ENCODE measurements around the gene TRIM68.

Gene TRIM68

DNA sequence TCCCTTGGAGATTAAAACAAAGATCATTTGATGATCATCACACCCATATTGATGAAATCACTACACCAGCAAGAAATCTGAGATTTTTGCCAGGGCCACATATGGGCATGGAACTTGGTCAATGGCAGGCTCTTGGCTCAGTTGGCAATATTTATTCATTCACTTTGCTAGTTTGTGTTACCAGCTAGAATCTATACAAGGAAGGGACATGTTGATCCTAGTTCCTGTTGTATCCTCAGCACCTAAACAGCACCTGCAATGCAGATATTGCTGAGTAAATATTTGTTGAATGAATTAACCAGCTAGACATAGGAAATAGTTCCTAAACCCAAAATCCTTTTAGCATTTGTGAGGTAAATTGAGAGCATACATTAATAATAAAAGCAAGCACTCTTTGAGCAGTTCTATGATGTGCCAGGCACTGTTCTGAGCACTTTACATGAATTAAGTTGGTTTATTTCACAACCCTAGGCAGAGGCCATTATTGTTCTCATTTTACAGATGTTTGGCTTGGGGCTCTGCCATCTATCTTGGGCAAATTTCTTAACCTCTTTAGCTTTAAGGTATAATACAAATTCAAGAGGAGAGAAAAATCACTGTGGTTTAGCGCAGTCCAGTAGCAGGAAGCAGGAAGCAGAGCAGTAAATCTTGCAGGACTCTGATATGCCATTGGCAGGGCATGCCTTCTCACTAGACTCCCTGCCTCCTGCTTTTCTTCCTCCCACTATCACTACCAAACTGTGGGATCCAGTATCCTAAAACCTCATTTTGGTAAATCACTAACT, 1.6 kb downstream of the TRIM68 start:
- no peak for DNase-seq (ENCODE audit: low read depth in 2 of 2)

DNA sequence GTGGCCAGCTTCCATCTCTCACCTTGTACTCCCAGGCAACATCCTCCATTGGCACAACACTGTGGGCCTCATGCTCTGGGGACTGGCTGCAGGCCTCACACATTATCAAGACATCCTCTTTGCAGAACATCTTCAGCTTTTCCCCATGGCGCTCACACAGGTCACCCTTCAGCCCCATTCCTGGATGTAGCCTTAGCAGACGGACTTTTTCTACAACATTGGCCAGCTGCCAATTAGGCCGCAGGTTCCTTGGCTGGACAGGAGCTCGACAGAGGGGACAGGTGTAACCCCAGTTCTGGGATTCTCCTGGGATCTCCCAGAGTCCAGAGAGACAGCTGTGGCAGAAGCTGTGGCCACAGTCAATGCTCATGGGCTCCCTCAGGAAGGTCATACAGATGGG, 3.0 kb downstream of the TRIM68 start:
- no peak for DNase-seq (ENCODE audit: low read depth in 2 of 2)

DNA sequence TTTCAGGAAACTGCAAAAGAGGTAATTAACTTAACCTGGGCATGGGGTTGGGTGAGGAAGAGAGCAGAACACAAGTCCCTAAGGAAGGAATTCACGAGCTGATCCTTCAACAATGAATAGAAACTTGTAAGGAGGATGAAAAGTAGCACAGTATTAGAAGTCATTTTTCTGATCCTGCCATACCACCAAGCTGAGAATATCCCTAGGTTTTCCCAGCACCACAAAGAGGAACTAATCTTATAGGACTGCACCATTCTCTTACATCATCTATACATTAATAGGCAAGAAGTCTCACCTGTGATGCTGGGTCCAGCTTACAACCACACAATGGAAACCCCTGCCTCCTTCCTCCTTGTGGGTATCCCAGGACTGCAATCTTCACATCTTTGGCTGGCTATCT, 14.3 kb downstream of the TRIM68 start, which contains the start of gene OR52I1:
Gene OR52I1 (plus strand): TSS at position 301 of the 400 bp plus-strand sequence. CDS start 0 bp downstream, at position 301.
- no peak for DNase-seq (ENCODE audit: low read depth in 2 of 2)

GRCh38 chr11:4589017-4589416, 19.0 kb downstream of the TRIM68 start:
- DNase-seq (ENCODE audit: low read depth in 2 of 2): no peak

- no peak for DNase-seq (ENCODE audit: low read depth in 2 of 2)
These were observed 26.6 kb downstream of the TRIM68 start, which contains the start of gene OR52I2 for GRCh38 chr11:4581443-4581842. Gene OR52I2, plus strand, starts transcription at chr11:4581743.

DNA sequence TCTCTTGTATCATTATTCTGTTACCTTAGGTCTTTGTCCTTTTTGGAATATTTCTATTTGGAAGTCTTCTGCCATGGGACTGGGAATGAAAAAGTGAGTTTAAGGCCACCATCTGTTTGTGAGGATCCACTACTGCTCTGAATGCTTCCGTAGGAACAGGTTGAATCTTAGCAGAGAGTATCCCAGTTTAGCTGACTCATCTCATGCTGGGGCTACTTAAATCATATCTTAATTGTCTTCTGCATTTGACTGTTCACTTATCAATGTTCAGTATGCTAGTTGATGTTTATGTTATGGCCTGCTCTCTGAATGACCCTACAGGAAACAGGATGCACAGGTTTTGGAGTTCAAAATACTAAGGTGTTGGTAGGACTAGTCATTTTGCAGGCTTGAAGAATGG, 27.9 kb downstream of the TRIM68 start:
- no peak for DNase-seq (ENCODE audit: low read depth in 2 of 2)

GRCh38 chr11:4578624-4579023, 29.4 kb downstream of the TRIM68 start:
- DNase-seq (ENCODE audit: low read depth in 2 of 2): no peak

DNA sequence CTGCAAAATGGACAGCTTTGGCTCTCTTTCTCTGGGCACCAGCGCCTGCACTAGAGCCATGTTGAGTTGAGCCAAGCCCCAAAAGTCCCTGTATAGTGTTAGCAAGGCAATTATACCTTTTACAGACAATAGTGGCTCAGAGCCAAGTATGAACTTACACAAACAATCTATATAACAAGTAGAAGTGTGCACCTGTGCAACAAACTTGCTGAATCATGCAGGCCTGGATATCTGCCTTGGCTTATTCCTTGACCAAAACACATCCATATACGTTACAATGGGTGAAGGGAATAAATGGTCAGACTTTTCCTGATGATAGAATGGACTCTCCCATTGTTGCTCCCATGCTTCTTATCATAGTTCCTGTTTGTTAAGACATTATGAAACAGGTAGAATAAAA, 30.3 kb downstream of the TRIM68 start:
- no peak for DNase-seq (ENCODE audit: low read depth in 2 of 2)

DNA sequence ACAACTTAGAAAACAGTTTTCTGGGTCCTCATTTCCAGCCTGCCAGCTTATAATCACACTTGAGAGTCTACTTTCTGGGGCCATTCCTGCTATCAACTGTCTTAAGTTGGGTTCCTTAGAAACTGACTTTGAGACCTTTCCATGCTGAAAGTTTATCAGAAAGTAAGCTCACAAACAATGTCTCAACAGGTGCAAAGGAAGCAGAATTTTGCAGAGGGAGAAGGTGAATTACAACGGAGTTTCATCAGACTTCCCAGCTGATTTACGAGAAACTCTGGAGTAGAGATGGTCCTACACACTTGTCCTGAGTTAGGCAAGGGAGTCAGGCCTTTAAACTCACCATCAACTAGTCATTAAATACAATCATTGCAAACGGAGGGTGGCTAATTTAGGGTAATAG, 31.2 kb downstream of the TRIM68 start:
- no peak for DNase-seq (ENCODE audit: low read depth in 2 of 2)

DNA sequence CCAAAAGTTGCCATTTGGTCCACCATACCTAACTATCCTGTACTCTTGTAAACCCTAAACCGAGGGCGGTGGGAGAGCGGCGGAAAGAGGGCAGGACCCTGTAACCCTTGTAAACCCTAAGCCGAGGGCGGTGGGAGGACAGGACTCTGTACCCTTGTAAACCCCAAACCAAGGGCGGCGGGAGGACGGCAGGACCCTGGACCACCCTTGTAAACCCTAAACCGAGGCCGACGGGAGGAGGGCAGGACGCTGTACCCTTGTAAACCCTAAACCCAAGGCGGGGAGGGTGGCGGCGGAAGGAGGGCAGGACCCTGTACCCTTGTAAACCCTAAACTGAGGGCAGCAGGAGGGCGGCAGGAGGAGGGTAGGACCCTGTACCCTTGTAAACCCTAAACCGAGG, 39.0 kb downstream of the TRIM68 start:
- no peak for DNase-seq (ENCODE audit: low read depth in 2 of 2)

DNA sequence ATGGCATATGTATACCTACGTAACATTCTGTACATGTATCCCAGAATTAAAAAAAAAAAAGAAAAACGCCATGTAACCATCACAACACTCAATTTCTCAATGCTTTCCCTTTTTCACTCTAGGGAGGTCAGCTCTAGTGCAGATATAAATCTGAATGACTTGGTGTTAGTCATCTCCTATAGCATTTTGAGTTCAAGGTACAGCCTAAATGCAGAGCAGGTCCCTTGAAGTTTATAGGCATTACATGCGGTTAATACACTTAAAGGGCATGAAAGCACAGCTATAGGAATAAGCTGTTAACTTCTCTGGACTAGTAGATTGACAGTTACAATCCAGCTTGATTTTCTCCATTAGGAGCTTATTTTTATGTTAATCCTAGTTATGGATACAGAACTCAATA, 42.7 kb downstream of the TRIM68 start:
- no peak for DNase-seq (ENCODE audit: low read depth in 2 of 2)

DNA sequence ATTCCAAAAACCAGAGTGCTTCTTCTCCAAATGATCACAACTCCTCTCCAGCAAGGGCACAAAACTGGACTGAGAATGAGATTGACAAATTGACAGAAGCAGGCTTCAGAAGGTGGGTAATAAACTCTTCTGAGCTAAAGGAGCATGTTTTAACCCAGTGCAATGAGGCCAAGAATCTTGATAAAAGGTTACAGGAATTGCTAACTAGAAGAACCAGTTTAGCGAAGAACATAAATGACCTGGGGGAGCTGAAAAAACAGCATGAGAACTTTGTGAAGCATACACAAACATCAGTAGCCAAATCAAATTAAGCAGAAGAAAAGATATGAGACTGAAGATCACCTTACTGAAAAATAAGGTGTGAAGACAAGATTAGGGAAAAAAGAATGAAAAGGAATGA, 47.6 kb downstream of the TRIM68 start:
- no peak for DNase-seq (ENCODE audit: low read depth in 2 of 2)

- DNase-seq (ENCODE audit: low read depth in 2 of 2): no peak
These were observed 48.2 kb downstream of the TRIM68 start for GRCh38 chr11:4559527-4560440.

DNA sequence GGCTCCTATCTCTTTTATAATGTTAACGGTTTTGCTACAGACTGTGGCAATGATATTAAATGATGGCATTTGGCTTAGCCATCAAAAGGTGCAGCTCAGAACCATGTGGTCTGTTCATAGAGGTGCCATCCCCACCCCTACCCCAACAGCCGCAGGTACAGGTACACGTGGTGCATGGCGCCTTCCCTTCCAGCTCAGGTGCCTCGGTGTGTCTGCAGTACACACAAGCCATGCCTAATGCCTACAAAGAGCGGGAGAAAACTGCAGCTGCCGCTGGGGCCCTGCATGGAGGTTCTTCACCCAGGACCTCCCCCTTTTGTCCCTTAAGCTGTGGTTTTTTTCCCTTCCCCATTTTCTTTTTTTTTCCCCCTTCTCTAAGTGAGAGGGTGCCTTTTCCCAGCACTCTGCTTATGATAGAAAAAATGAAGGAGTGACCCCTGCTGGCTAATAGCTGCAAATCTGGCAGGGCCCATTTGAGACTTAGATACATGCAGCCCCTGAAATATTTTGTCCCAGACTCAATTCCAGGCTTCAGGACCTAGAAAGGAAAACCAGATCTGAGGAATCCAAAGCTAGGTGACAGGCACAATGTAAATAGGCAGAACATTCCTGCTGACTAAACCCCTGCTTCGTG, 56.6 kb downstream of the TRIM68 start:
- no peak for DNase-seq (ENCODE audit: low read depth in 2 of 2)
